NT2/D1 (cell line): ENCODE data around the gene MBNL2.

Experiments
- DNase-seq: peaks from one replicate; pipeline ENCODE4 v3.0.0-alpha.2; 2011; ENCODE audit warnings: low read depth, low spot score
- H3K27me3 ChIP-seq: 2 replicates; pipeline ENCODE4 v1.6.0; 2011; ENCODE audit warnings: mild to moderate bottlenecking; ENCODE audit not compliant: insufficient read length, insufficient read depth
- H3K36me3 ChIP-seq: 2 replicates; pipeline ENCODE4 v1.6.1; 2011; ENCODE audit warnings: mild to moderate bottlenecking, low read length, mixed read lengths; ENCODE audit not compliant: insufficient read depth, insufficient read length
- H3K4me1 ChIP-seq: 2 replicates; pipeline ENCODE4 v1.5.1; 2011; ENCODE audit not compliant: insufficient read depth, insufficient read length
- H3K4me3 ChIP-seq: 2 replicates; pipeline ENCODE4 v1.5.1; 2011; ENCODE audit warnings: low read depth; ENCODE audit not compliant: insufficient read length
- H3K9ac ChIP-seq: 2 replicates; pipeline ENCODE4 v1.6.0; 2011; ENCODE audit warnings: low read depth; ENCODE audit not compliant: insufficient read length
- H3K9me3 ChIP-seq: 2 replicates; pipeline ENCODE4 v1.5.1; 2011; ENCODE audit warnings: mild to moderate bottlenecking, low read length; ENCODE audit not compliant: insufficient read depth
- SUZ12 ChIP-seq: IDR thresholded peaks from 2 replicates; pipeline ENCODE4 v1.6.1; 2011; ENCODE audit not compliant: insufficient read length, insufficient read depth; ENCODE audit errors: extremely low read depth
- YY1 ChIP-seq: IDR thresholded peaks from 2 replicates; pipeline ENCODE4 v1.6.1; 2011; ENCODE audit not compliant: insufficient read length, insufficient read depth
- ZNF274 ChIP-seq: IDR thresholded peaks from 2 replicates; pipeline ENCODE4 v1.6.1; 2011; ENCODE audit warnings: mild to moderate bottlenecking, low read depth, low read length

Gene MBNL2

GRCh38 chr13:97431171-97431764 lies 209.1 kb downstream of the MBNL2 start:
- no peak for TF ChIP-seq SUZ12
- TF ChIP-seq ZNF274 = no peak
- no peak for TF ChIP-seq YY1
- Histone ChIP-seq H3K4me3 (no peak overlapping the region), H3K27me3 (no peaks in the 10 kb centered on the region), H3K9ac (no peak overlapping the region), H3K4me1 (peaks cover 2% of the 10 kb centered on the region), H3K9me3 (0 out of 2 replicates have a peak, but pooled peaks cover 9% of the 10 kb centered on the region), H3K36me3 (no peaks in the 10 kb centered on the region)
- DNase-seq = no peak

DNA sequence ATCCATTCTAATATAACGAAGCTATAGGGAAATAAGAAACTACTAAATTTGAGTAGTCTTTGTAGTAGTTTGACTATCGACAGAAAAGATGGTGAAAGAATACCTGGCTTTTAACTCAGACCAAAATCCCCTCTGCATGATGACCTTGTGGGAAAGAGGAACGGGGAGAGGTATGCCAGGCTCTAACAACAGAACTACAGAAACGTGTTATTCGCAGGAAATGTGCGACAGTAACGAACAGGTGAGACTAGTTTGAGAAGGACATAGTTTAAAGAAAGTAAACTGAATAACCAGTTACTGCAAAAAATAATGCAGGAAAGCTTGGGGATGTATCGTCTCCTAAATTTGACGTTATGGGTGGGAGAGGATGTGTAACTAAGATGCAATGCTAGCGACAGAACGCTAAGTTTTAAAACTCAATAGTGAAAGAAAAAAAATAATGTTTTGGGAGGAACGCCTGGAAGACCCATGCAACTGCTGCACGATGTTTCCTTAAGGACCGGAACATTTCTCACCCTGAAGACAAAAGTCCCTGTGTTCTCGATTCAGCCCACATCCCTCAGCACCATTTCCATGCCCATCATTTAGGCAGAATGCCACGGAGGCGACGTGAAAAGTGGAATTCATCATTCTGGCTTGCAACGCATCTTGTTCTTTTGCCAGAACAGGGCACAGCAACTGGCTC lies 210.2 kb downstream of the MBNL2 start:
- no peaks in the 10 kb centered on the region for H3K27me3 ChIP-seq
- 0 out of 2 replicates have a peak, but pooled peaks cover 9% of the 10 kb centered on the region for H3K9me3 ChIP-seq
- H3K9ac ChIP-seq = no peak overlapping the region
- TF ChIP-seq YY1 = no peak
- TF ChIP-seq ZNF274 = no peak
- TF ChIP-seq SUZ12 = no peak
- peaks cover 7% of the 10 kb centered on the region for H3K36me3 ChIP-seq
- peaks cover 2% of the 10 kb centered on the region for H3K4me1 ChIP-seq
- peak overlapping the region; percentile 79 for H3K4me3 ChIP-seq
- no peak for DNase-seq

DNA sequence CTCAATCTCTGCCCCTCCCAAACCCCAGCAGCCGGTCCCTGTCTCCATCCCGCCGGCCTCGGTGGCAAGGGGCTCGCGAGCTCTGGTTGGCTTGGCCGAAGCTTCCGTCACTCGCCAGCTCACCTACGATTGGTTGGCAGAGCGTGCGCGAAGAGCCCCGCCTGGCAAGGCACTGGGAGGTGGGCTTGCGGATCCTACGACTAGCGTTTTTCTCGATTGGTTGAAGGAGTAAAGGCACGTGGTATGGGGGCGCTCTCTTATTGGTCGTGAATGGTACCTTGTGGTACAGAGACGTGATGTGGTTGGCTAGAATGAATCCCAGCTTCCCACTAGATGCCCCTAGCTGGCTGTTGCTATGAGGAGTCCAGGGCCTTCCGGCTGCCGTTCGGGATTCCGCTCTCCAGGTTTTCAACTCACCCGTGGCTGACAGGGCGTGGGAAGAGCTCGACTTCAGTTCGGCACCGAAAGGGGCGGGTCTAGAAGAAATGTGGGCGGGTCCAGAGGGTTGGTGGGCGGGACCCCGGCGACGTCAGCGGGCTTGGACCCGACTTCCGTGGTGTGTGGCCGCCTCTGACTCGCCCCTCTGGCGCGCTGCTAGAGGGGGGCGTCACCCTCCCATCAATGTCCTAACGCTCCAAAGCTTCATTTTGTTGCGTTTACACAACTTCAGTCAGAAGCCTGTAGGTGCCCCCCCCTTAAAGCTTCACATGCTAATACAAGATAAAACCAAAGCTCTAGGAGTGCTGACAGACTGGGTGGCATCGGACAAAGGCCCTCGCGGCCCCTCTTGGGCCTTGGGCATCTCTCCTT lies 211.0 kb downstream of the MBNL2 start:
- peak overlapping the region; percentile 72 for H3K9ac ChIP-seq

GRCh38 chr13:97433727-97434396 lies 211.7 kb downstream of the MBNL2 start, which contains the start of gene RAP2A:
RAP2A (plus strand) TSS chr13:97434169; CDS start chr13:97434471, 302 bp downstream.
- Histone ChIP-seq H3K4me3 (peak within 1 kb of the TSS; percentile 79), H3K9me3 (0 out of 2 replicates have a peak, but pooled peaks cover 9% of the 10 kb centered on the region), H3K9ac (peak within 1 kb of the TSS; percentile 85), H3K36me3 (peaks cover 7% of the 10 kb centered on the region), H3K4me1 (peaks cover 2% of the 10 kb centered on the region), H3K27me3 (no peaks in the 10 kb centered on the region)
- peak; percentile 81 for DNase-seq
- no peak for TF ChIP-seq ZNF274
- no peak for TF ChIP-seq SUZ12
- no peak for TF ChIP-seq YY1

More for the DNA sequence above, 211.0 kb downstream of the MBNL2 start:
- Histone ChIP-seq H3K27me3 (no peaks in the 10 kb centered on the region), H3K36me3 (peaks cover 7% of the 10 kb centered on the region), H3K4me3 (peak overlapping the region; percentile 79), H3K4me1 (peaks cover 2% of the 10 kb centered on the region), H3K9me3 (0 out of 2 replicates have a peak, but pooled peaks cover 9% of the 10 kb centered on the region)
- no peak for TF ChIP-seq YY1
- TF ChIP-seq ZNF274 = no peak
- TF ChIP-seq SUZ12 = no peak
- peak; percentile 92 for DNase-seq

DNA sequence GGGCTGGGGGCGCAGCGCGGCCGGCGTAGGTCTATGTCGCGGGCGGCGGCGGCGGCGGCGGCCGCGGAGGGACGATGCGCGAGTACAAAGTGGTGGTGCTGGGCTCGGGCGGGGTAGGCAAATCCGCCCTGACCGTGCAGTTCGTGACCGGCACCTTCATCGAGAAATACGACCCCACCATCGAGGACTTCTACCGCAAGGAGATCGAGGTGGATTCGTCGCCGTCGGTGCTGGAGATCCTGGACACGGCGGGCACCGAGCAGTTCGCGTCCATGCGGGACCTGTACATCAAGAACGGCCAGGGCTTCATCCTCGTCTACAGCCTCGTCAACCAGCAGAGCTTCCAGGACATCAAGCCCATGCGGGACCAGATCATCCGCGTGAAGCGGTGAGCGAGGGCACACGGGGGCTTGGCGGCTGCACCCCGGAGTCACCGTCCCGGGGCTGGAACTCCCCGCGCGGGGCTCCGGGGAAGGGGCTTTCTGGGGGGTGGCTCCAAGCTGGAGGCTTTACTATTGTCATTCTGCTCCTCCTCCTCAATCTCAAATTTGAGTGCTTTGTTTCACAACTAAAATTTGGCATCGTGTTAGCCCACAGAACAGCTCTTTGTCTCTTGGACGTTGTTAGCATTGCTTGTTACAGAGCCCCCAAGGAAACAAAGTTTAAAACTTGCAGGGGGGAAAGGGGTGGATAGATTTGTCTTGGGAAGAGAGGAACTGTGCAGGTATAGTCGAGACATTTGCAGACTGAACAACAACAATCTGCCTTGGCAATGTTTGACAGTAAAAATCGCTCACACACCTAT lies 212.5 kb downstream of the MBNL2 start:
- H3K27me3 ChIP-seq = no peaks in the 10 kb centered on the region
- no peak for DNase-seq

DNA sequence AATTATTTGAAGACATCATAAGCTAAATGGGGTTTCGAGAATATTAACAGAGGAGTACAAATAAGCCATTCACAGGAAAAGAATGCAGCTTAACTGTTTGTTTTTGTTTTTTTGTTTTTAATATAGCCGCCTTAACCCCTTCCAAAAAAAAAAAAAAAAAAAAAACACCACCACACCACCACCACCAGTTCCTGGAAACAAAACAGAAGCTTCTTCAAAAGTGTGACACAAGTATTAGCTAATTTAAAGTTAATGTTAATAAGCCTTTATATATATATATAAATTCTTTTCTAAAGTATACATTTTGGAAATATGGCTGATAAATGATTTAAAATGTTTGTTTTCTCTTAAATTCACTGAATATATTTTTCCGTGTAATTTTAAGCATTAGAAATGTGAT lies 213.2 kb downstream of the MBNL2 start:
- Histone ChIP-seq H3K9ac (peak overlapping the region; percentile 85), H3K36me3 (peaks cover 11% of the 10 kb centered on the region), H3K9me3 (0 out of 2 replicates have a peak, but pooled peaks cover 9% of the 10 kb centered on the region), H3K4me3 (peak overlapping the region; percentile 69), H3K27me3 (no peaks in the 10 kb centered on the region), H3K4me1 (peaks cover 2% of the 10 kb centered on the region)
- TF ChIP-seq YY1 = no peak
- TF ChIP-seq SUZ12 = no peak
- no peak for TF ChIP-seq ZNF274
- no peak for DNase-seq

More for the DNA sequence above, 212.5 kb downstream of the MBNL2 start:
- H3K9me3 ChIP-seq = 0 out of 2 replicates have a peak, but pooled peaks cover 9% of the 10 kb centered on the region
- peak overlapping the region; percentile 85 for H3K9ac ChIP-seq
- peaks cover 7% of the 10 kb centered on the region for H3K36me3 ChIP-seq
- peaks cover 2% of the 10 kb centered on the region for H3K4me1 ChIP-seq
- H3K4me3 ChIP-seq = peak overlapping the region; percentile 69
- TF ChIP-seq ZNF274 = no peak
- TF ChIP-seq SUZ12 = no peak
- TF ChIP-seq YY1 = no peak
